GM21390 (cell line): Measurements from ENCODE around the gene ANKRD30A.
"Not testable (repeated sequence)": the region's sequence is repeated elsewhere in the genome, so short reads cannot be mapped to it uniquely, and the experiment has no call there.

ENCODE experiments used
- ATAC-seq: cut with Tn5 transposase; IDR thresholded peaks from one replicate; pipeline ENCODE4 v1.9.1; 2021; ENCODE audit not compliant: unreplicated experiment

ANKRD30A gene

GRCh38 chr10:37268266-37268665 is 142.9 kb downstream of the ANKRD30A start:
- no peak for ATAC-seq

GRCh38 chr10:37269554-37270256 is 144.3 kb downstream of the ANKRD30A start:
- ATAC-seq, result no peak

- no peak for ATAC-seq
Measured at GRCh38 chr10:37275216-37275777, 149.9 kb downstream of the ANKRD30A start.

- no peak for ATAC-seq
Measured at GRCh38 chr10:37285063-37285462, 159.7 kb downstream of the ANKRD30A start.

GRCh38 chr10:37289833-37290464 is 164.6 kb downstream of the ANKRD30A start:
- no peak for ATAC-seq

GRCh38 chr10:37301271-37301670 is 175.9 kb downstream of the ANKRD30A start:
- no peak for ATAC-seq

GRCh38 chr10:37304036-37304435 is 178.6 kb downstream of the ANKRD30A start:
- ATAC-seq, result no peak

- no peak for ATAC-seq
Measured at GRCh38 chr10:37314350-37314749, 189.0 kb downstream of the ANKRD30A start.

- no peak for ATAC-seq
Measured at GRCh38 chr10:37314862-37315261, 189.5 kb downstream of the ANKRD30A start.

GRCh38 chr10:37344413-37344812 is 219.0 kb downstream of the ANKRD30A start:
- ATAC-seq, result no peak

GRCh38 chr10:37379991-37380390 is 254.6 kb downstream of the ANKRD30A start:
- no peak for ATAC-seq

GRCh38 chr10:37381271-37381670 is 255.9 kb downstream of the ANKRD30A start:
- ATAC-seq, result no peak

- no peak for ATAC-seq
Measured at GRCh38 chr10:37384923-37385322, 259.5 kb downstream of the ANKRD30A start.

GRCh38 chr10:37390926-37391325 is 265.5 kb downstream of the ANKRD30A start:
- no peak for ATAC-seq

- ATAC-seq, result not testable (repeated sequence)
Measured at GRCh38 chr10:37400774-37401173, 275.4 kb downstream of the ANKRD30A start.

- ATAC-seq, result no peak
Measured at GRCh38 chr10:37401225-37401624, 275.8 kb downstream of the ANKRD30A start.

GRCh38 chr10:37403776-37404175 is 278.4 kb downstream of the ANKRD30A start:
- no peak for ATAC-seq
